ENCODE data around the gene CT47B1.
"Not testable (repeated sequence)": the region's sequence is repeated elsewhere in the genome, so short reads cannot be mapped to it uniquely, and the experiment has no call there.

Gene CT47B1

GRCh38 chrX:120875766-120876165 is at the start of gene CT47B1:
Gene CT47B1 (minus strand): TSS chrX:120875866. CDS start chrX:120875670, 196 bp downstream.
- in situ Hi-C loops (cut with MboI; ENCODE audit: low sequenced_read_pairs), result not testable (repeated sequence)

DNA sequence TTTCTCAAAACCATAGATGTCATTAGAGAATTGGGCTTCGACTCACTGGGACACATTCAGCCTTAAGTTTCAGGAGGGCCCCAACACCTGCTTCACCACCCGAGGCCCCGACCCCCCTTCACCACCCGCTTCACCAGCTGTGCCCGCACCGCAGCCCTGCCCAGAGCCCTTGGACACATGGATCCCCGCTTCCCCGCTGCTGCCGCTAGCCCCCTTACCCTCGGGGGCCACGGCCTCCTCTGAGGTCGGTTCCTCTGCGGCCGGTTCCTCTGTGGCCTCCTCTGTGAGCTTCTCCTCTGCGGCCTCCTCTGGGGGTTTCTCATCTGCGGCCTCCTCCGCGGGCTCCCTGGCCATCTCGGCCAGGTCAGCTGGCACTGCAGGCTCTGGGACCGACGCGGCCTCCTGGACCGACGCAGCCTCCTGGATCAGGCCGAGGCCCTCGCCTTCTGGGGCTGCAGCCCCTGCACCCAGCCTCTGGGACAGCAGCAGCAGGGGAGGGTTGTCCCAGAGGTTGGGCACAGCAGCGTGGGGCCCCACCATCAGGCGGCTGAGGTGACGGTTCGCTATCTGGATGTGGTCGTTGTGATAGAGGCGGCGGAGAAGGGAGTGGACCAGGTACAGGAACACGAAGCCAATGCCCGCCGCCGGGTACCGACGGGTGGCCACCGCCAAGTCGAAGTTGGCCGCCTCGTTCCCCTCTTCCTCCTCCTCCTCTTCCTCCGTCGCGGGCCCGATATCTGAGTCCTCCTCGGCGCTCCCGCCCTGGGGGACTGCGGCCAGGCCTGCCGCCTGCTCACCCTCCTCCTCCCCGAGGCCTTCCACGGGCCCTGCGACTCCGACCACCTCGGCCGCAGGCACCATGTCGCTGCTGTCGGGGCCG is 748 bp downstream of the CT47B1 start:
- in situ Hi-C loops (cut with MboI; ENCODE audit: low sequenced_read_pairs), result no loop called here

DNA sequence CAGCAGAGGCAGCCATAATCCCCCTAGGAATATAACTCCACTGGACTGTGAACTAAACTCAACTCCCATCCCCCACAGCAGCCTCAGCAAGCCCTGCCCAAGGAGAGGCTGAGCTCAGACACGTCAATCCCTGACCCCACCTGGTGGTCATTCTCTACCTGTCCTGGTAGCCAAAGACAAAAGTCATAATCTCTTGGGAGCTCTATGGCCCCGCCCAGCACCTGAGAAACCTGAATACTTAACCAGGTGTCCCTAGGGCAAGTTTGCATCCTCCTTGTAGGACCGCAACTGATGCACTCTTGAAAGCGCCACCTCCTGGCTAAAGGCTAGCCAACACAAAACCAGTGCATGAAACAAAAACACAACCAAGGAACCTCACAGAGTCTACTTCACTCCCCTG is 18.4 kb downstream of the CT47B1 start:
- in situ Hi-C loops (cut with MboI; ENCODE audit: low sequenced_read_pairs), result no loop called here

- in situ Hi-C loops (cut with MboI; ENCODE audit: low sequenced_read_pairs), result no loop called here
Measured at GRCh38 chrX:120840827-120841226, 34.8 kb downstream of the CT47B1 start.

GRCh38 chrX:120839491-120839890 is 36.2 kb downstream of the CT47B1 start:
- in situ Hi-C loops (cut with MboI; ENCODE audit: low sequenced_read_pairs), result no loop called here

- in situ Hi-C loops (cut with MboI; ENCODE audit: low sequenced_read_pairs), result not testable (repeated sequence)
Measured at GRCh38 chrX:120827213-120827612, 48.5 kb downstream of the CT47B1 start.

- in situ Hi-C loops (cut with MboI; ENCODE audit: low sequenced_read_pairs), result no loop called here
Measured at GRCh38 chrX:120825146-120825545, 50.5 kb downstream of the CT47B1 start.

- in situ Hi-C loops (cut with MboI; ENCODE audit: low sequenced_read_pairs), result no loop called here
Measured at GRCh38 chrX:120824021-120824420, 51.6 kb downstream of the CT47B1 start.

DNA sequence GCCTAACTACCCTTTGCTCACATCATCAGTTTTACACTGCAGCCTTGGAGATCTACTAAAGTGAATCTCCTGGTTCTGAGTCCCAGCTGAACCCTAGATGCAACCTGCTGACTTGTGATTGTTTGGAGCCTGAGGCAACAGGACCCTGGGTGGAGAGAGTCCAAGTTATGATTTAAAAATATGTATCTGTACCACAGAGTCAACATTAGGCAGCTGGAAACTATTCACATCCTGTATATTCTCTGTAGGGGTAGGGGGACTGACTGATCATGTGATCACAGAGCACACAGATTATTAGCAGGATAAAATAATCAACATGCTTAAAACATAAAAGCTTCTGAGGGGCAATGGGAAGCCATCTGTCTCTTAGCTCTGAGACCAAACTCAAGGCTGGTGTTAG is 52.1 kb downstream of the CT47B1 start:
- in situ Hi-C loops (cut with MboI; ENCODE audit: low sequenced_read_pairs), result no loop called here
